Neural crest cell (in vitro differentiated cells): Measurements from ENCODE around the gene NSA2. TPM values are rescaled to one million over a fixed set of nuclear protein-coding genes. Genes with fewer than 3 reads are reported as not detected.
"Not testable (repeated sequence)": the region's sequence is repeated elsewhere in the genome, so short reads cannot be mapped to it uniquely, and the experiment has no call there.

Experiments
- DNase-seq: peaks from one replicate; pipeline ENCODE4 v3.0.0; 2021; ENCODE audit warnings: low read depth, mixed read lengths, low spot score
- H3K27ac Mint-ChIP-seq: one replicate; pipeline ENCODE4 v1.8.0; 2021; ENCODE audit warnings: mild to moderate bottlenecking, mixed read lengths; ENCODE audit not compliant: unreplicated experiment
- H3K27me3 Mint-ChIP-seq: 2 replicates; pipeline ENCODE4 v1.8.0; 2021; ENCODE audit warnings: low read depth, mild to moderate bottlenecking, mixed read lengths
- H3K36me3 Mint-ChIP-seq: 2 replicates; pipeline ENCODE4 v1.8.0; 2021; ENCODE audit warnings: low read depth, mild to moderate bottlenecking, mixed read lengths
- H3K4me1 Mint-ChIP-seq: 2 replicates; pipeline ENCODE4 v1.8.0; 2021; ENCODE audit warnings: mixed read lengths
- H3K4me3 Mint-ChIP-seq: one replicate; pipeline ENCODE4 v1.8.0; 2021; ENCODE audit warnings: mild to moderate bottlenecking, mixed read lengths
- H3K9me3 Mint-ChIP-seq: 2 replicates; pipeline ENCODE4 v1.8.0; 2021; ENCODE audit warnings: mixed read lengths
- total RNA-seq: library from RNA; stranded (reverse); gene quantifications from 2 replicates; pipeline ENCODE4 v1.2.1, GENCODE V29; 2021
- TF ChIP-seq, protein P1 (sequence below): fragments of 200-600 bp; sonication (generic); conservative IDR thresholded peaks from 2 replicates; pipeline ENCODE4 v1.5.0; 2021; ENCODE audit warnings: antibody characterized with exemption, mild to moderate bottlenecking

NSA2 gene
- total RNA-seq, 1 donor from 2014 or later = 77.1 TPM

DNA sequence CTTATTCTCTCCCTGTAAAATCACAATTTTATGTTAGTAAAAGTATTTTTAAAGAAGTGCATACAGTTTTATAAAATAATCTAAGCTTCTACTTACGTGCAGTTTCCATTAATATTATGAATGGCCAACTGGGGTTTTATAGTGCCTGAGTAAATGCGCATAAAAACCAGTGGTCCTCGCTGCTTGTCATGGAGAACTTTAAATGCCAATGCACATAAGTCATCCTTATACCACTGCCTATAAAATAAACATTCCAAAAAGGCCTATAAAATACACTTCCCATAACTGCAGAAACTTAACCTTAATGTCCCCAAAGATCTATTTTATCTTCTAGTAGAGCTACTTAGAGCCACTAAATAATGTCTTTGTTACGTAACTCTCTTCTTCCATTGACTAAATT lies 28.6 kb upstream of the NSA2 start:
- DNase-seq = no peak
- H3K36me3 Mint-ChIP-seq = peaks cover 6% of the 10 kb centered on the region
- H3K27me3 Mint-ChIP-seq = no peaks in the 10 kb centered on the region
- TF ChIP-seq, protein P1, sequence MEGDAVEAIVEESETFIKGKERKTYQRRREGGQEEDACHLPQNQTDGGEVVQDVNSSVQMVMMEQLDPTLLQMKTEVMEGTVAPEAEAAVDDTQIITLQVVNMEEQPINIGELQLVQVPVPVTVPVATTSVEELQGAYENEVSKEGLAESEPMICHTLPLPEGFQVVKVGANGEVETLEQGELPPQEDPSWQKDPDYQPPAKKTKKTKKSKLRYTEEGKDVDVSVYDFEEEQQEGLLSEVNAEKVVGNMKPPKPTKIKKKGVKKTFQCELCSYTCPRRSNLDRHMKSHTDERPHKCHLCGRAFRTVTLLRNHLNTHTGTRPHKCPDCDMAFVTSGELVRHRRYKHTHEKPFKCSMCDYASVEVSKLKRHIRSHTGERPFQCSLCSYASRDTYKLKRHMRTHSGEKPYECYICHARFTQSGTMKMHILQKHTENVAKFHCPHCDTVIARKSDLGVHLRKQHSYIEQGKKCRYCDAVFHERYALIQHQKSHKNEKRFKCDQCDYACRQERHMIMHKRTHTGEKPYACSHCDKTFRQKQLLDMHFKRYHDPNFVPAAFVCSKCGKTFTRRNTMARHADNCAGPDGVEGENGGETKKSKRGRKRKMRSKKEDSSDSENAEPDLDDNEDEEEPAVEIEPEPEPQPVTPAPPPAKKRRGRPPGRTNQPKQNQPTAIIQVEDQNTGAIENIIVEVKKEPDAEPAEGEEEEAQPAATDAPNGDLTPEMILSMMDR = no peak
- H3K4me1 Mint-ChIP-seq = no peaks in the 10 kb centered on the region
- no peak overlapping the region for H3K4me3 Mint-ChIP-seq
- H3K27ac Mint-ChIP-seq = no peak overlapping the region
- H3K9me3 Mint-ChIP-seq = no peaks in the 10 kb centered on the region

DNA sequence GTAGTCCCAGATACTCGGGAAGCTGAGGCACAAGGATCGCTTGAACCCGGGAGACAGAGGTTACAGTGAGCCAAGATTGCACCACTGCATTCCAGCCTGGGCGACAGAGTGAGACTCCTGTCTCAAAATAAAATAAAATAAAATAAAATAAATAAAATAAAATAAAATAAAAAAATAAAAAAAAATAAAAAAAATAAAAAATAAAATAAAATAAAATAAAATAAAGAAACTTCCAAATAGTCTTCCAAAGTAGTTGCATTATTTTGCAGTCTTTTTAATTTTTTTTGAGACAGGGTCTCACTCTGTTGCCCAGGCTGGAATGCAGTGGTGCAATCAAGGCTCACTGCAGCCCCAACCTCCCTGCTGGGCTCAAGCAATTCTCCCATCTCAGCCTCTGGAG lies 18.3 kb upstream of the NSA2 start:
- H3K4me1 Mint-ChIP-seq, H3K9me3 Mint-ChIP-seq: not testable (repeated sequence)
- peaks cover 15% of the 10 kb centered on the region for H3K36me3 Mint-ChIP-seq

DNA sequence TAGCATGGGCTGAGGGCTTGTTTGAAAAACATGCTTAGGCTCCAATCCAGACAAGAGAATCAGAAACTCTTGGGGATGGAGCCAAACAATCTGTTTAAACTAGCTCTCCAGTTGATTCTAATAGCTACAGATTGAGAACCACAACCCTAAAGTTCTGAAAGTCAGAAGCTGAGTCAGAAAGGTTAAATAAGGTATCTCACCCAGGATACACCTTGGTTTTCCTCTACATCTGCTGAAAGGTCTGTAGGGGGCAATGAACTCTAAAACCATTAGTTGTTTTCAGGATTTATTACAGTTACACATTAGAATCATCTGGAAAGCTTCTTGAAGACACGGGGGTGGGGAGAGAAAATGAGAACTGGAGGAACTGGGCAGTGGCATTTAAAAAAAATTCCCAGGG lies 5.8 kb upstream of the NSA2 start:
- Mint-ChIP-seq H3K9me3 (peaks cover 5% of the 10 kb centered on the region), H3K27ac (no peak overlapping the region), H3K4me1 (peaks cover 8% of the 10 kb centered on the region), H3K27me3 (no peaks in the 10 kb centered on the region), H3K4me3 (no peak overlapping the region), H3K36me3 (peaks cover 6% of the 10 kb centered on the region)
- TF ChIP-seq, protein P1 = no peak
- DNase-seq = no peak

More for the DNA sequence above, 18.3 kb upstream of the NSA2 start:
- DNase-seq, H3K4me3 Mint-ChIP-seq, H3K27ac Mint-ChIP-seq, H3K27me3 Mint-ChIP-seq: not testable (repeated sequence)

DNA sequence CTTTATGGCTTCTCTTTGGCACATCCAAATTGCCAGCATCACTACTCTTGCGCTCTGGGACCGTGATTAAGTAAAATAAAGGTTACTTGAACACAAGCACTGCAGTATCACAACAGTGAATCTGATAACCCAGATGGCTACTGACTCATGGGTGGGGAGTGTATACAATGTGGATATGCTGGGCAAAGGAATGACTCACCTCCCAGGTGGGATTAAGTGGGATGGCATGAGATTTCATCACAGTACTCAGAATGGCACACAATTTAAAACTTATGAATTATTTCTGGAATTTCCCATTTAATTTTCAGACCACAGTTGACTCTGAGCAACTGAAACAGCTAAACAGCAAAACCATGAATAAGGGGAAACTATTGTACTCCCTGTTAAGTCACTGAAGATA lies 4.5 kb upstream of the NSA2 start:
- H3K9me3 Mint-ChIP-seq = no peaks in the 10 kb centered on the region
- TF ChIP-seq, protein P1 = no peak
- H3K4me3 Mint-ChIP-seq = no peak overlapping the region
- no peaks in the 10 kb centered on the region for H3K27me3 Mint-ChIP-seq
- H3K27ac Mint-ChIP-seq = no peak overlapping the region
- DNase-seq = no peak
- H3K36me3 Mint-ChIP-seq = peaks cover 4% of the 10 kb centered on the region
- peaks cover 22% of the 10 kb centered on the region for H3K4me1 Mint-ChIP-seq

DNA sequence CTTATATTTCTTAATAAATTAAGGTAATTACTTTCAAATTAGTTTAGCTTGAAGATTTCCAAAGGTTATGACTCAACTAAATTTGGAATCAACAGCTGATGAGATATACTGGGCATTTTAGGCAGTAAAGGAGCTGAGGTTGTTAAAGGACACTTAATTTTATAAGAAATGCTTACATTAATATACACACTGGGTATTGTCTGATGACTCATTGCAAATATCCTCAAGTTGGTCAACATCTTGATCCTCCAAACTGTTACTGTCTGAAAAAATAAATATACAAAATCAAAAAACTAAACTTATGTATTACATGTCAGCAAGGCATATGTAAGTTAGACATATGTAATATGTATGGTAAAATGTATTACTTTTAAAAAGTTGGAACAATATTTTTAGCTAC lies 3.5 kb upstream of the NSA2 start:
- Mint-ChIP-seq H3K9me3 (no peaks in the 10 kb centered on the region), H3K4me3 (peak overlapping the region; percentile 70), H3K27ac (no peak overlapping the region), H3K36me3 (peaks cover 4% of the 10 kb centered on the region), H3K4me1 (peaks cover 29% of the 10 kb centered on the region), H3K27me3 (no peaks in the 10 kb centered on the region)
- DNase-seq = no peak
- TF ChIP-seq, protein P1 = no peak

DNA sequence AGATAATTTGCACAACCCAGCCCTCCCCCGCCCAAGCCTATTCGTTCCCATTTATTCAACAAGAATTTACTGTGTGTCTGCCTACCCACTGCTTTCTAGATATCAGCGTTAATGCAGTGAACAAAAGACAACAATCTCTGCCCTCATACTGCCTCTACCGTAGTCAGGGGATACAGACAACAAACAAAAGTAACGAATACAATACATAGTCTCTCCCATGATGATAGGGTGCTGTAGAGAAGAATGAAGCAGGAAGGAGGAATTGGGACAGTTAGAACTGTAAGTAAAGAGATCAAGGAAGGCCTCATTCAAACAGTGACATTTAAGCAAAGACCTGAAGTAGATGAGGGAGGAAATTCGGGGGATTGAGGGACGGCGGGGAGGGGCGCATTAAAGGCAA lies 1.8 kb upstream of the NSA2 start:
- no peaks in the 10 kb centered on the region for H3K9me3 Mint-ChIP-seq
- no peaks in the 10 kb centered on the region for H3K27me3 Mint-ChIP-seq
- H3K4me3 Mint-ChIP-seq = peak overlapping the region; percentile 100
- TF ChIP-seq, protein P1 = no peak
- peaks cover 29% of the 10 kb centered on the region for H3K4me1 Mint-ChIP-seq
- no peak overlapping the region for H3K27ac Mint-ChIP-seq
- no peak for DNase-seq
- peaks cover 6% of the 10 kb centered on the region for H3K36me3 Mint-ChIP-seq
